Body of pancreas (tissue), 4 donors: ENCODE data around the gene GLI3. TPM values are rescaled to one million over a fixed set of nuclear protein-coding genes. Genes with fewer than 3 reads are reported as not detected.

Source experiments
- ATAC-seq: fragments of 150-250 bp; one replicate; pipeline ENCODE4 v1.9.1; 2016
- DNase-seq, 4 donors: peaks; one replicate each; pipeline ENCODE4 v3.0.0-alpha.2; 2019
- H3K27ac ChIP-seq, 4 donors: fragments of 200-600 bp; sonication (generic); 1 replicate in 3 of 4; 2 replicates in 1 of 4; pipeline versions ENCODE4 v1.5.1 to v1.6.1; 2016 to 2019; ENCODE audit warnings: mild to moderate bottlenecking in 1 of 4, mixed read lengths in 1 of 4, moderate library complexity in 1 of 4
- H3K27me3 ChIP-seq, 2 donors: fragments of 200-600 bp; sonication (generic); one replicate each; pipeline ENCODE4 v1.6.0; 2016; ENCODE audit warnings: mild to moderate bottlenecking in 1 of 2
- H3K36me3 ChIP-seq, 2 donors: fragments of 200-600 bp; sonication (generic); replicated peaks in 1 of 2; 2 replicates each; pipeline ENCODE4 v1.5.1; 2016; ENCODE audit warnings: low read depth in 2 of 2; ENCODE audit not compliant: insufficient read depth in 1 of 2
- H3K4me1 ChIP-seq: fragments of 200-600 bp; sonication (generic); one replicate; pipeline ENCODE4 v1.6.0; 2016
- H3K4me3 ChIP-seq, 2 donors: fragments of 200-600 bp; sonication (generic); 1 replicate in 1 of 2; 2 replicates in 1 of 2; pipeline ENCODE4 v1.5.1; 2016 to 2019
- H3K9me3 ChIP-seq, 3 donors: fragments of 200-600 bp; sonication (generic); 1 replicate in 2 of 3; 2 replicates in 1 of 3; pipeline ENCODE4 v1.5.1; 2016
- CTCF ChIP-seq, 7 experiments: fragments of 450-650 bp in 4 of 7; fragments of 200-600 bp in 3 of 7; sonication (generic) in 3 of 7; IDR thresholded peaks; one replicate each; pipeline ENCODE4 v1.5.1; 2016 to 2019; ENCODE audit warnings: antibody characterized with exemption in 7 of 7
- POLR2A ChIP-seq, 3 donors: fragments of 450-650 bp; IDR thresholded peaks; one replicate each; pipeline ENCODE4 v1.6.1; 2016; ENCODE audit warnings: antibody characterized with exemption in 3 of 3, mild to moderate bottlenecking in 2 of 3
- WGBS, 2 donors: methylation state at CpG; one replicate each; pipeline ENCODE4 v1.1.5; 2017; 5-methylcytosine and 5-hydroxymethylcytosine counted together
- intact Hi-C: fragments of 100-400 bp; cut with DNase I; formaldehyde crosslinking; loops from one replicate; pipeline ENCODE4 v1.15.1; 2023
- total RNA-seq, 2 donors: library from RNA; depleted of rRNA; stranded (reverse); fragments of >200 nt; gene quantifications; one replicate each; pipeline ENCODE4 v1.1.0, GENCODE V29; 2016

Gene GLI3
- total RNA-seq, 2 donors from 2014 or later, result 1.0 to 2.0 TPM

GRCh38 chr7:42208572-42208971 is 28.4 kb downstream of the GLI3 start:
- Histone ChIP-seq H3K27ac (no peak overlapping the region), H3K4me3 (no peak overlapping the region), H3K27me3 (no peaks in the 10 kb centered on the region), H3K9me3 (no peaks in the 10 kb centered on the region), H3K36me3 (no peaks in the 10 kb centered on the region), H3K4me1 (no peaks in the 10 kb centered on the region)
- DNase-seq, result no peak
- no peak for ATAC-seq
- TF ChIP-seq CTCF (IDR thresholded peaks at IDR 0.05) (no peak), POLR2A (IDR thresholded peaks at IDR 0.05) (no peak)
- intact Hi-C loops, result no loop called here

GRCh38 chr7:42207420-42207819 is 29.6 kb downstream of the GLI3 start:
- DNase-seq (no peak), ATAC-seq (no peak)
- Histone ChIP-seq H3K4me3 (no peak overlapping the region), H3K4me1 (no peaks in the 10 kb centered on the region), H3K36me3 (no peaks in the 10 kb centered on the region), H3K27ac (no peak overlapping the region), H3K9me3 (no peaks in the 10 kb centered on the region), H3K27me3 (no peaks in the 10 kb centered on the region)
- 51 to 59% methylated on average over 2 of the region's 2 CpGs for WGBS, 2 donors
- TF ChIP-seq CTCF (IDR thresholded peaks at IDR 0.05) (no peak), POLR2A (IDR thresholded peaks at IDR 0.05) (no peak)
- intact Hi-C loops, result no loop called here

GRCh38 chr7:42203336-42203735 is 33.7 kb downstream of the GLI3 start:
- DNase-seq (no peak), ATAC-seq (no peak)
- Histone ChIP-seq H3K27me3 (no peaks in the 10 kb centered on the region), H3K4me3 (no peak overlapping the region), H3K36me3 (no peaks in the 10 kb centered on the region), H3K4me1 (no peaks in the 10 kb centered on the region), H3K27ac (no peak overlapping the region), H3K9me3 (no peaks in the 10 kb centered on the region)
- intact Hi-C loops, result no loop called here
- TF ChIP-seq POLR2A (IDR thresholded peaks at IDR 0.05), result no peak
- TF ChIP-seq CTCF (IDR thresholded peaks at IDR 0.05), result no peak

GRCh38 chr7:42202601-42203000 is 34.4 kb downstream of the GLI3 start:
- 69 to 73% methylated on average over 4 of the region's 4 CpGs for WGBS, 2 donors
- H3K4me3 ChIP-seq, result no peak overlapping the region
- DNase-seq (no peak), ATAC-seq (no peak)
- intact Hi-C loops, result no loop called here
- H3K36me3 ChIP-seq, result no peaks in the 10 kb centered on the region
- TF ChIP-seq CTCF (IDR thresholded peaks at IDR 0.05) (no peak), POLR2A (IDR thresholded peaks at IDR 0.05) (no peak)
- no peaks in the 10 kb centered on the region for H3K27me3 ChIP-seq
- no peaks in the 10 kb centered on the region for H3K4me1 ChIP-seq
- no peak overlapping the region for H3K27ac ChIP-seq
- no peaks in the 10 kb centered on the region for H3K9me3 ChIP-seq

GRCh38 chr7:42198974-42199668 is 37.9 kb downstream of the GLI3 start:
- TF ChIP-seq POLR2A (IDR thresholded peaks at IDR 0.05) (no peak), CTCF (IDR thresholded peaks at IDR 0.05) (no peak)
- intact Hi-C loops, result no loop called here
- H3K27me3 ChIP-seq, result no peaks in the 10 kb centered on the region
- DNase-seq (no peak), ATAC-seq (no peak)
- no peaks in the 10 kb centered on the region for H3K4me1 ChIP-seq
- no peak overlapping the region for H3K27ac ChIP-seq
- H3K4me3 ChIP-seq, result no peak overlapping the region
- no peaks in the 10 kb centered on the region for H3K36me3 ChIP-seq
- WGBS, 2 donors, result 57 to 68% methylated on average over 8 of the region's 8 CpGs
- H3K9me3 ChIP-seq, result no peaks in the 10 kb centered on the region
